ENCODE results near the gene SPATS2L.
A peak's percentile ranks its signal among the peaks of the same experiment; 100 is the strongest.

SPATS2L gene

DNA sequence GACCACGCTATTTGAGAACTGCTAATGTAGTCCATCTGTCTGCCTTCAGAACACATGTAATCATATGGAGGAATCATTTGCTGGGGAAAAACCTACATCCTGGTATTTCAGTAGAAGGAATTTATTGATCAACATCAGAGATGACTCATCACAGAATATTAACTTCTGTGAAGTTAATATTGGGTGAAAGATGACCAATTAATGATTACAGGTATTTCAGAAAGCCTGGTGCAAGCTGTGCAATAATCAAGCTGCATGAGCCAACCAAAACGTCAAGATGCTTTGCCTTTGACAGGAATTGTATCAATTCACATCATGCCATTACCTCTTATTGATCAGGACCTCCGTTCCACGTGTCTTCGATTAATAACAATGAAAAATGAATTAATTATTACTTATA is 9.4 kb upstream of the SPATS2L start:
- DNase-seq (ENCODE audit: low spot score): no peak

DNA sequence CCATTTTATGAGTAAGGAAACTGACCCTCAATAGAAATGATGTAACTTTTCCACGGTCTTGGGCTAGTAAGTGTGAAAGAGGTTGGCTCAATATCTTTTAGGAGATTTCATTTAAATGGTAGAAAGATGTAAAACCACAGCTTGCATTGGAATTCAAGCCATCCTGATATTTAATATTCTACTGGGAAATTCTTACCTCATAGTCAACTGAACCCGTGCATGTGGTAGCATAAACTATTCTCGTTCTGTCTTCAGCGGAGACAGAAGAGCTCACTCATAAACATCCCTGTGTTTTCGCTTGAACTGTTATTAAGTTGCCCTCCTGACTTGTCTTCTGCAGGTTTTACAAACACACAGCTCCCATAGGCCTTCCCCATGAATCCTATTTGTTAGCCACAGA is 8.5 kb upstream of the SPATS2L start:
- DNase-seq (ENCODE audit: low spot score): no peak

DNA sequence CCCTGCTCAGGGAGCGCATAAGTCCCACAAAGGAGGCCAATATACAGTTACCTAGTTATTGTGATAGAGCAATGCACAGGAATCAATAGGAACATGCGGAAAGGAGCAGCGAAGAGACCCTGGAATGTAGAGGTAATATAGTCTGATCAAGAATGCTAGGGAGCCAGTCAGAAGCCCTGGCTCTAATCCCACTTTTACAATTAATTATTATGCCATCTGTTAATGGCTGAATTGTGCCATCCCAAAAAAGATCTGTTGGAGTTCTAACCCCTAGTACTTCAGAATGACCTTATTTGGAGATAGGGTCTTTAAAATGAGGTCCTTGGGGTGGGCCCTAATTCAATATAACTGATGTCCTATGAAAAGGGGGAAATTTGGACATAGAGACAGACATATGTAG is 7.7 kb upstream of the SPATS2L start:
- no peak for DNase-seq (ENCODE audit: low spot score)

DNA sequence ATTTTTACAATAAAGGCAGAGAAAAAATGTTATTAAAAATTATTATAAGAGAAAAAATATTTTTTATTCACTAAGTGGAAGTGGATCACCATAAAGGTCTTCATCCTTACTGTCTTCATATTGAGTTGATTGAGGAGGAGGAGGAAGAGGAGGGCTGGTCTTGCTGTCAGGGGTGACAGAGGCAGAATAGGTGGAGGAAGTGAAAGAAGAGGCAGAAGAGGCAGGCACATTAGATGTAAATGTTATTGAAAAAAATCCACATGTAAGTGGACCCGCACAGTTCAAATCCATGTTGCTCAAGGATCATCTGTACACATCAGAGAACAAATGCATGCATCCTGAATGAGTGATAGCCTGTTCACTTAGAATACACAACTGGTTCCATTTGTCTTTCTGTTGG is 6.4 kb upstream of the SPATS2L start:
- DNase-seq (ENCODE audit: low spot score): no peak

DNA sequence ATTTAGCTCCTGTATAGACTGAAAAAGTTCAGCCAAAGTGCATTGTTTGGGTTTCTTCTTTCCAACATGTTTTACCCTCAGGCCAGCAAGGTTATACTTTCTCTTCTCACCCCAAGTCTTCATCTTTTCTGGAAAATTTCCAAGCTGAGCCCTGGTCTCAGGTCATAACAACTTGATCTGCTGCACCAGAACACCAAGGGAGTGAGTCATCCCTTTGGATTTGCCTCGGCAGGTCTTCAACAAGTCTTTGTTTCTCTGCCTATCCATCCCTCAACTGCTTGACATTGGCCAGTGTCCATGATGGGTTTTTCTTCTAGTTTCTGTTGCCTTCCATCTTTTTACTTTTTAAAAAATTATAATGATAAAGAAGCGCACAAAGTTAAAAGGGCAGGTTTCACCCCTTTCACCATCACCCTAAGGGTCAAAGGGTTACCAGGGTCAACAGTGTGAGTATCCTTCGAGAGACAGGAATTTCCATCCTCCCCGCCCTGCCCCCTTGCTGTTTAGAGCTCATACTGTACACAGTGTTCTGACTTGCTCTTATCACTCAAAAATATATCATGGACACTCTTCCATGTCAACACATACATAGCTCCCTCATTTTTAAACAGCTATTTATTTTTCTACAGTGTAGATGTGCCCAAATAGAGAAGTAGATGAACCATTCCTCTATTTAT is 5.7 kb upstream of the SPATS2L start:
- peak; percentile 18 for DNase-seq (ENCODE audit: low spot score)

DNA sequence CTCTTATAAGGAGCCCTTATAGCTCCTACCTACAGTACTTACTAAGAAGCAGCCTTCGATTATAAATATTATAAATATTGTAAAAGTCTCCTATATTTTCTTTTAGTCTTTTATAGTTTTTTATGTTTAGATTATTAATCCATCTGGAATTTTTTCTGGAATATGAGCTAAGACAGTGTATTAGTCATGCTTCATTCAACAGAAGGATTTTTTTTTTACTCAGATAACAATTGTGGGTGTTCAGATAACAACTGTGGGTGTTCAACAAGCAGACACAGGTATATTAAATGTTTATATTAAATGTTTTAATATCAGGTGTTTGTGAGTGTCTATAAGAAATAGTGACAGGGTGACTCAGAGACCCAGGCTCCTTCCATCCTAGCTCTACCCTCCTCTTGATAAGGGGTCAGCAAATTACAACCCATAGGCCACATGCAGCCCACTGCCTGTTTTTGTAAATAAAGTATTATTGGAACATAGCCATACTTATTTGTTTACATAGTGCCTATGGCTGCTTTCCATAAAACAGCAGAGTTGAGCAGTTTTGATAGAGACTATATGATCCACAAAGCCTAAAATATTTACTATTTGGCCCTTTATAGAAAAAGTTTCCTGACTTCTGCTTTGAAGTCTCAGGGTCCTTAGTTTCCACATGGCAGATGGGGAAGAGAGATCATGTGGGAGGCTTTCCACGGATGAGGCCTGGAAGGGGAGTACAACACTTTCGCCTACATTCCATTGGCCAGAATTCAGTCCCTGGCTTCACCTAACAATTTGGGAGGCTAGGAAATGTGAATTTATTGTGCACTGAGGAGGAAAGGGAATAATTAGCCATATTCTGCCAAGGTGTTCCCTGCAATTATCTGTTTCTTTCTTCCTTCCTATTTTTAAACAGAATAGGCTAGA is 4.3 kb upstream of the SPATS2L start:
- DNase-seq (ENCODE audit: low spot score): no peak

DNA sequence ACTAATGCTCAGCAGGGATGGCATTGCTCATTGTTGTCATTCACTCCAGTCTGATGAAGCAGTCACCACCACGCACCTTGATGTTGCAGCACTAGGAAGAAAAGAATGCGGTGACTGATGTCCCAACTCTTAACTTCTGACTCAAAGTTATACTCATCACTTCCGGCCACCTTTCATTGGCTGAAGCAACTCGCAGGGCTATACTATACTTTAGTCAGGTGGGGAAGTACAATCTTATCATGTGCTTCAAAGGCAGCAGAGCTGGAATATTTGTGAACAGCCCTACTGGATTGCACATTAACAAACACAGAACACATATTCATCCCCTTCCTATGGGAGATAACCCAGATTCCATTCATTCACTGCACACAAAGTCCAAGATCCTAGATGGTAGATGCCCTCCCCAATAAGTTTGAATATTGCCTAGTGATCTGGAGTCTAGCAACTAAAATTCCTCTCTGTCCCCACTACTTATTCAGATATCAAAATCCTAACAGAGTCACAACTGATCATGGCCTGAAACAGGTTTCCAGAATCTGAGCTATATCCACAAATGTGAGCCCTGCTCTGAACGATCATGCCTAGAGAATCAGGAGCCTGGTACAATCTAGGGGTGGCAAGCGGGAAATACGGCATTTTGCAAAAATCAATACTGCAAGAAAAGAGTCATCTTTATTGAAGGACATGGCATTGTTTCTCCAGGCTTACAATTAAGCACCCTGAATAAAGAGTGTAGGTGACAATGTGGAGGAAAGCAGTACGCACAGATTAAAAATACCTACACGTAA is 3.4 kb upstream of the SPATS2L start:
- no peak for DNase-seq (ENCODE audit: low spot score)

DNA sequence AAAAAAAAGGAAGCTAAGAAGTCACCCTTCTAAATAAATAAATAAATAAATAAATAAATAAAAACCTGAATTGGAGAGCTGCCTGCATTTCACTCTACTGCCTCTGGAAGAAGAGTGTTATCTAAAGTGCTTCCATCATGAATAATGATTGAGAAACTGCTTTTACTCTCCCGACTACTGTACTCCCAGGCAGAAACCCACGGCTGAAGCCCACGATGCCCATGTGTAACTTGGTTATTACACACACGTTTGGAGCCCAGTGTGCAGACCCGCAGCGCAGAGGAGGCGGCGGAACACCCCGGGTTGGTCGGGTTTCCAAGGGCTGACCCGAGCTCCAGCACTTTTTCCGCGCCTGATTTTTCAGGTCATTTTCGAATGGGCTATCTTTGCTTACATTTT is 697 bp upstream of the SPATS2L start:
- peak; percentile 50 for DNase-seq (ENCODE audit: low spot score)

DNA sequence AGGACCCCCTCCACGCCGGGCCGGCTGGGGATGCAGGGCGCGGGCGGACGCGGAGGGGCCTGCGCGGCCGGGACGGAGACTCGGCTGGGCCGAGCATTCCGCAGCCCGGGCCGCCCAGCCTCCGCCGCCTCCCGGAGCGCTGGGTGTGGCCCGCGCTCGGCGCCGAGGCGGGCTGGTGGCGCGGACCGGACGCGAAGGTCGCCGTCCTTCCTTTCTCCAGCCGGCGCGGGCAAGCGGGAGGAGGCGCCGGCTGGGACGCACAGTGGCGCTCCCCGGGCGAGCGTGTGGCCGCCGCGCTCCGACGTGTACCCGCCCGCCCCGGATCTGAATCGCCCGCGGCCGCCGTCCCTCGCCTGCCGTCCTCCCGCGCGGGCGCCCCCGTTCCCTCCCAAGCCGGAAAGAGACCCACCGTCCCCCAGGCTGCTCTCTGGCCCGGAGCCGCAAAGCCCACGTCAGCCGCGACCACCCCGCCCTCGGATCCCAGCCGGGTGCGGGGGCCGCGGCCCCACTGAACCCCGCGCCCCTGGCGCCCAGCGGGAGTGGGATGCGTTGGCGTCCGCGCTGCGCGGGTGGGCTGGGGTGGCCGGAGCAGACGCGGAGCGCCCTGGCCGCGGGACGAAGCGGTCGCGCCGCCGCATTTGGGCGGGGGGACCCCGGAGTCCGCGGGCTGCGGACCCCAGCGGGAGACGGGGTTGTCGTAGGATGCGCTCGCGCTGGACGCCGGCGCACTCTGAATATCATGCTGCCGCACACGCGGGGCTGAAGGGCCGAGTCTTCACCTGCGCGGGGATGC is 634 bp downstream of the SPATS2L start:
- peak; percentile 41 for DNase-seq (ENCODE audit: low spot score)

DNA sequence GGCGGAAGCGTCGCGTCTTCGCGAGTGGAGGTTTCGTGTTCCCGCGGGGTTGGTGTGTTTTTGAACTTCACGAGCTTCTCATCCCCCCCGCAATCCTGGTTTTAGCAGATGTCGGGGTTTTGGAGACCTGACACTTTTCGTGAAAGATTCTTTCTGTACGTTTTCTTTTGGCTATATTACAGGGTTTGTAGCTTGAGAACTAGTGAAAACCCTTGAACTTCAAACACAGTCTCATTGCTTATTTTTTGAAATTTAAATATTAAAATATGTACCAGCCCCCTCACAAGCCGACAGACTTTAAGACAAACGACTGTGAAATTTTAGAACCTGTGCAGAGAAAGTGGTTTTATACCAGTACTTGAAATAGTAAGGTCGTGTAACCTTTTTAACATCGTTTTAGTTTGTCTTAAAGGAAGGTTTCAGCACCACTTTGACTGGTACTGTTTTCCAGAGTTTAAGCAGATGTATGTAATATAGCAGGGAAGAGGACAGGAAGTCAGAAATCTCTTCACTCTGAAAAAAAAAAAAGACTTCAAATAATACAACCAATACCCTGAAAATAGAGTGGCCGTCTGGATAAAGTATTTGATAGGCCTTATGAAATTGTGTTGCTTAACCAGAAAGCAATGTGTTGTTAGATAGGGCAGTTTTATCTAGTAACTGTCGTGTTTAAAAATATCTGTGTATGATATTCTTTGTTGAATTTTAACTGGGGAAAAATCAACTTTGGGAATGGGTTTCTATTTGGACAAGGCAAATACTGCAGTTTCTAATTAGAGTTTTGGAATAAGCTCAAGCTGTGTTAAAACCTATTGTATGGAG is 1.4 kb downstream of the SPATS2L start:
- peak; percentile 11 for DNase-seq (ENCODE audit: low spot score)

DNA sequence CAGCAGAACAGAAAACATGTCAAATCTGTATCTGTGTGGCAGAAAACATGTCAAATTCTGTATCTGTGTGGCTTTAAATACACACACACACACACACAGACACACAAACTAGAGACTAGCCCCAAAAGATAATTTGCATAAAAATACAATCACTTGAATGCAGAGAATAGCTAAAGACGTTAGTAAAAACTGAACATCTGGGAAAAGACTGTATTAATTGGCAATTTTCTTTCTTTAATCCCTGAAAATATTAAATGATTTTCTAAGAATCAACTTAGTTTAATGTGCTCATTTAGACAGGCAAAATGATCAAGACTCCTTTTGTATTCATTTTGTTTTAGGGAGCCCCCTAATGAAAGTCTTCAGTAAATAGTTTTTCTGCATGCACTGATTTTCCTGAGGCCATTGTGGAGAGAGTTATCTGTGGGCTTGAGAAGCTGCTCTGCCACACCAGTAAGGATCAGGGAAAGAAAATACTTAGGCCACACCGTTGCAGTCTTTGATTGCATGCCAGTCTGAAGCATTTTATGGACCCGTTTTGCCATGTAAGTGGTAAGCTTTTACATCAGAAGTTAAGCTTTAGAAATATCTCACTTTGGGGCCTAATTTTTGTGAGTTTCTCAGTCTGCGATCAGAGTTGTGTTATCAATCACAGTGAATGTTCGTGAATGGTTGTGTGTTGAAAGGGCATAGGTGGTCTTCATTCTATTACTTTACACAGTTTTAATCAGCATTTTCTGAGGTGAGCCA is 2.2 kb downstream of the SPATS2L start:
- peak; percentile 22 for DNase-seq (ENCODE audit: low spot score)

DNA sequence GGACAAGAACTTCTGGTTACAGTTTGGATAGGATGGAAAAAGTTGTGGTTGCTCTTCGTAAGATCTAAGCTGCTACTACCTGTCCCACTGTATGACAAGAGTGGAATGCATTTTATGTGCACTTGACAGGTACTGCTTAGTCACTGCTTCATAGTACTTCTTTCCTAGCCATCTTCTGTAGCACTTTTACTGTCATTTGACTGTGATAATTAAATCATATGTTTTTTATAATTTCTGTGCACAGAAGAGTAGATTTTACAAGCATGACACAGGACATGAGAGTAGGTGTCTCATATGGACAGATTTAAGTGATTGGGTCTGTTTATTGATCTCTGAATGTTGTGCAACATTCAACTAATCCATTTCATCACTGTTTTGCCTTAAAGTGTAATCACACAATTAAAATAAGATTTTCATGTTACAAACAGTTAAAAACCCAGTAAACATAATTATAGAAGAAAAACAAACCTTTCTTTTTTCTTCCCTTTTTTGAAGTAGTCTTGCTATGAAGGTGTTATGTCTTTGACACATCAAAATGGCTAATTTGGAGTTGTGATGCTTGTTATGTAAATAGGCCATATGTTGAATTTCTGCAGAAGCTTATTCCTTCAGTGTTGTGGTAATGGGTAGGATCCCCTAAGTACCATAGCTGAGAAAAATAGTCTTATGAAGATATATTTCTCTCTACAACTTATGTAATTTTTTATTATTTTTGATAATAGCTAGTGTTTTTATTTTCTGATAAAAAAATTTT is 3.0 kb downstream of the SPATS2L start:
- no peak for DNase-seq (ENCODE audit: low spot score)

DNA sequence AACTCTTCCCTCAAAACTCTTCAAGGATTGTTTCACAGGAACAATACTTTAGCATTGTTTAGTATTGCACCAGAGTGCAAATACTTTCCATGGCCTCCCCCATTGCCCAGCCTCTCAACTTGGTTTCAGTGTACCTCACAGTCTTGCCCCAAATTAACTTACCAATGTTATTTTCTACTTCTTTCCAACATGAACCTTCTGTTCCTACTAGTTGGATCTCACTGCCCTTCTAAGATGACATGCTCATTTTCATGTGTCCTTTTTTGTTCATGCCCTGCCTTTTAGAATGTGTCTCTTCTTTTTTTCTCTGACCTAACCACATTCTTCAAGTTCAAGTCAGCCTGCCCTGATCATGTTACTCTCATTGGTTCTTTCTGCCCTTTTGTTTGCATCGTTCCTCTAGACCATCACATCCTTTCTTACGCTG is 4.1 kb downstream of the SPATS2L start:
- DNase-seq (ENCODE audit: low spot score): no peak

DNA sequence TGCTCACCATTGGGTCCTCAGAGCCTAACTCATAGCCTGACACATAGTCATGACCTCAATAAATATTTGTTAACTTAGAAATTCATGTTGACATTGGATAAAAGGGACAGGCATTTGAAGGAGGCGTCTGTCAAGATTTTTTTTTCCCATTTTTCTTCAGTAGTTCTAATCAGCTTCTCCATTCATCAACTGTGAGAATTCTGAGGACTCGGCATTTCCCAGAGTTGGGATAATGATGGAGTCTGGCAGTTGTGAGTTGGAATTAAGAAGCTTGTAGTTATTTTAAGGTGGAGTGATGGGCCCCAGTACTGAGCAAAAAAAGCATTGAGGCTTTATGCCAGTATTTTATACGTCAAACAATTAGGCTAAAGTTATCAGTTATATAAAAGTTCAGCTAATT is 4.6 kb downstream of the SPATS2L start:
- no peak for DNase-seq (ENCODE audit: low spot score)

DNA sequence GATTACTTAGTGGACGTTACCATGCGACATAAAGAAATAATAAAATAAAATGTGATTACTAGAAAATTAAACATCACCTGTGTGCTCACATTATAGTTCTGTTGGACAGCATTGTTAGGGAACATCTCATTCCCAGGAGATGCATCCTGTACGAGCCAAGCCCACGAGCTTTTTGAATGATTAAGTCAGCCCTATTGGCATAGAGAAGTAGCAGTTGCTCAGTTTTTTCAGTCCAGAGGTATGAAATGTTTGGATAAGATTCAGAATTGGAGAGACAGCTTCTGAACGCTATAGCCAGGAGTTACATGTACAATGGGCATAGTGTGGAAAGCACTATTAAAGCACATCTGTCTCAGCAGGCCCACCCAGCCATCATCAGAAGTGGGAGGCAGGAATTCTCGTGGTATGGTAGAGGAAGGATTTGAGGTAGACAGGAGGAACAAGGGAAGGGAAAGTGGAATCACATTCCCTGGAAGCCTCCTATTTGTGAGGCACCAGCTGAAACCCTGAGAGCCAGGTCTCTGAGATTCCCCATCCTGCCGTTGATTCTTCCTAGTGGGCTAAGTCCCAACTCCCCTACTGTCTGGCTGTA is 8.6 kb downstream of the SPATS2L start:
- DNase-seq (ENCODE audit: low spot score): peak; percentile 39

DNA sequence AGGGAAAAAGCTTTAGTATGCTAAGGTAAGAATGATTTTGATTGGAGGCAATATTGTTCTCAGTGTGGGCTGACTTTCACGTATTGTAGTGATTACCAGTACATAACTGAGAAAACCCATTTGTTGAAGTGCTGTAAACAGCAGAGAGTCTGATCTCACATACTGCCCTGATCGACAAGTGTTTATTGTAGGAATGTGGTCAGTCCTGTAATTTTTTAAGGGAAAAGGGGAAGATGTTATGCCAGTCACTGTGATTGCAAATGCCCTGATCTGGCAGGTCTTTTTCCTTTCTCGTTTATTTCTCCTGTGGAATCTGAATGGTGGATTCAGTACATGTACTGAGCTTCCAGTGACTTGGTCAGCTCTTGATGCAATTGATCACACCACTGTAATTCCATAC is 11.5 kb downstream of the SPATS2L start:
- DNase-seq (ENCODE audit: low spot score): no peak

DNA sequence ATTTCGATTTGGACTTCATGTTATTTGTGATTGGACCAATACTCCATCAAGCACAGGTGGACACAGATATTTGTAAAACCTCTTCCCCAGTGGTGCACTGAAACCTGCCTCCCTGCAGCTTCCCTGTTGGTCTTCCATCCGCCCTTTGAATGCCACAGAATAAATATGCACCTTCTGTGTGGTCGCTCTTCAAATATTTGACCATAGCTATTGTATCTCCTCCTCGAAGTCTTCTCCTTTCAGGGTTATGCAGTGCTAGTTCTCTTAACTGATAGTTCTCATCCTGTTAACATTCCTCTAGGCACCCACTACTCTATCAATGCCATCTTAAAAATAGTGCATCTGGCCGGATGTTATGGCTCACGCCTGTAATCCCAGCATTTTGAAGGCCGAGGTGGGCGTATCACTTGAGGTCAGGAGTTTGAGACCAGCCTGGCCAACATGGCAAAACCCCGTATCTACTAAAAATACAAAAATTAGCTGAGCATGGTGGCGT is 12.5 kb downstream of the SPATS2L start:
- DNase-seq (ENCODE audit: low spot score): no peak

DNA sequence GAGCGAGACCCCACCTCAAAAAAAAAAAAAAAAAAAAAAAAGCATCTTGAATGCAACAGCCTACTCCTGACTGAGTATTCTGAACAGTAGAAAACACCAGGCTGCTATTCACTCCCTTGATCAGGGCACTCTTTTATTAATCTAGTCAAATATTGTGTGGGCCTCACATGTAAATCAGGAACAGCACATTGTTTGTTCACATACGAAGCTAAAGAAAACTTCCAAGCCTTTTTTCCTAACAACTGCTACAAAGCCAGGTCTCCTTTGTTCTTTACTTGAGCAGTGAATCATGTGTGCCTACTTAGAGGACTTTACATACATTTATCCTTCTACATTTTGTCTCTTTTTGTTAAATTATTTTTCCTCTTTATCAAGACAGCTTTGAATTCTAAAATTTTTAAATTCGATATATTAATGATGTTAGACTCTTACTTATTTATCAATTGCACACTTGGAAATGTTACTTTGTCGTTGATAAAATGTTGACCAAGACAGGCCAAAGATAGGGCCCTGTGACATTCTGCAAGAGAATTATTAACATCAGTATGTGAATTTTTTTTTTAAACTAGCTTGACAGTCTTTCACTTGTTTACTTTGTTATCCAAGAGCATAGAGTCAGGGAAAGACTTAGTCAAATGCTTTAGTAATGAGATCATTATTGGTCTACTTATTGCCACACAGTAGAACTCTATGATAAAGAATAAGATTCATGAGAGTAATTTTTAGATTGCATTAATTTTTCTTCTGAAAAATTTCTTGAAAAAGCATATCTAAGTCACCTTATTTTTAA is 13.2 kb downstream of the SPATS2L start:
- peak; percentile 65 for DNase-seq (ENCODE audit: low spot score)
